ENCODE data around the gene TXK. TPM values are rescaled to one million over a fixed set of nuclear protein-coding genes. Genes with fewer than 3 reads are reported as not detected.
A peak's percentile ranks its signal among the peaks of the same experiment; 100 is the strongest.

Gene TXK
- total RNA-seq, 3 donors from 2014 or later: 1.8 to 3.1 (median 2.4) TPM

DNA sequence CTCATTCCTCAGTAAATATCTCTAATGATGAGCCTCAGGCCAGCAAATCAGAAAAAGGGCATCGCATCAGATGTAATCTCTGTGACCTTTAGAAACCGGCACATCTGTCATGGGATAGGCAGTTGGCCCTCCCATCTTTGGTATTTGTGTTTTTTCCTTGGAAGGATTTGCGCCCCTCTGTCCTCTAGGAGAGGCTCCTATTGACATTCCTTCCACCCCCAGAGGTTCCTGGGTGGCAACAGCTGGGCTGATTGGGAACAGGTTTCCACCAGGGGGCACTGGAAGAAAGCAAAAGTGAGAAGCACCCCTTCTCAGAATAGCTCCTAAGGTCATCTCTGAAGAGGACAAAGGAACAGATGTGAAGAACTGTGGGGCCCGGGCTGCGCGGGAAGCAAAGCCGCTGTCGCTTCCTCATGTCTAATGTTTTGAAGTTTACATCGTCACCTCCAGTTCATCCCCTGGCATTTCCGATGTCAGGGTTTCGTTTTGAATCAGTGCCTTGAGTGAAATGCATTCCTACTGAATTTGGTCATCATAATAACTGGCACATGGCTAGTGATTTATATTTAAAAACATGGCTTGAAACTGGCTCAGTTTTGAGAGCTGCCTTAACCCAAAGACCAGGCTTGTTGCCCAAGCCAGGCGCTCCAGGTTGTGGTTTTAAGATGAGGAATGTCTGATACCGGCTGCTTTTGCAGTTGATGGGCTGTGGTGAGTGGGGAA is 6.2 kb downstream of the TXK start:
- no peak for TF ChIP-seq CTCF (IDR thresholded peaks at IDR 0.05)
- ATAC-seq (peak; percentile 80), DNase-seq (peak; percentile 51 to 79 (median 65))
- H3K9me3 ChIP-seq: no peaks in the 10 kb centered on the region
- peaks cover 17% of the 10 kb centered on the region for H3K4me1 ChIP-seq (ENCODE audit: low read depth)
- no peak overlapping the region for H3K4me3 ChIP-seq
- no peaks in the 10 kb centered on the region for H3K36me3 ChIP-seq (ENCODE audit: low read depth)
- intact Hi-C loops (cut with DNase I, micrococcal nuclease): no loop called here

DNA sequence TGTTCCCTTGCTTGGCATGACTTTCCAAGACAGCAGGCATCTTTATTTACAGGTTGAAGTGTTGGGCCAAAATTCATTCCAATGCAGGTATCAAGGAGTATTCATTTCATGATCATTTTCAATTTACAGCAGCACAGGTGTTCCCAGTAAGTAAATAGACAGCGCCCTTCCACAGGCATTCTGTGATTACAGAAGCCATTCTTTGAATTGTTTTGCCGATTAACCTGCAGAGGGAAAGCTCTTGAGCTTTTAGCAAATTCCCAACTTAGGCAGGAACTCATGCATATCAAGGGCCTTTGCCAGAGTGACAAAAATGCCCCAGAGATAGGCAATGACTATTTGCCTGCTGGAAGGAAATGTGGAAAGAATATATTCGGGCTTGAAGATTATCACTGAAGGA is 6.8 kb downstream of the TXK start:
- H3K4me1 ChIP-seq (ENCODE audit: low read depth): peaks cover 17% of the 10 kb centered on the region
- intact Hi-C loops (cut with DNase I, micrococcal nuclease): no loop called here
- H3K36me3 ChIP-seq (ENCODE audit: low read depth): no peaks in the 10 kb centered on the region
- DNase-seq (no peak), ATAC-seq (peak; percentile 47)
- no peaks in the 10 kb centered on the region for H3K9me3 ChIP-seq
- no peak for TF ChIP-seq CTCF (IDR thresholded peaks at IDR 0.05)
- no peak overlapping the region for H3K4me3 ChIP-seq

- no peaks in the 10 kb centered on the region for H3K9me3 ChIP-seq
- no peaks in the 10 kb centered on the region for H3K36me3 ChIP-seq (ENCODE audit: low read depth)
- DNase-seq (no peak), ATAC-seq (no peak)
- no peak for TF ChIP-seq CTCF (IDR thresholded peaks at IDR 0.05)
- H3K4me1 ChIP-seq (ENCODE audit: low read depth): peaks cover 17% of the 10 kb centered on the region
- no peak overlapping the region for H3K4me3 ChIP-seq
- intact Hi-C loops (cut with DNase I, micrococcal nuclease): no loop called here
Measured at GRCh38 chr4:48126621-48127020, 7.4 kb downstream of the TXK start.

- intact Hi-C loops (cut with DNase I, micrococcal nuclease): no loop called here
- no peak for DNase-seq
- Histone ChIP-seq H3K9me3 (no peaks in the 10 kb centered on the region), H3K4me1 (ENCODE audit: low read depth) (peaks cover 17% of the 10 kb centered on the region), H3K36me3 (ENCODE audit: low read depth) (no peaks in the 10 kb centered on the region), H3K4me3 (no peak overlapping the region)
- no peak for ATAC-seq
- TF ChIP-seq CTCF (IDR thresholded peaks at IDR 0.05): no peak
Measured at GRCh38 chr4:48124870-48125269, 9.2 kb downstream of the TXK start.

DNA sequence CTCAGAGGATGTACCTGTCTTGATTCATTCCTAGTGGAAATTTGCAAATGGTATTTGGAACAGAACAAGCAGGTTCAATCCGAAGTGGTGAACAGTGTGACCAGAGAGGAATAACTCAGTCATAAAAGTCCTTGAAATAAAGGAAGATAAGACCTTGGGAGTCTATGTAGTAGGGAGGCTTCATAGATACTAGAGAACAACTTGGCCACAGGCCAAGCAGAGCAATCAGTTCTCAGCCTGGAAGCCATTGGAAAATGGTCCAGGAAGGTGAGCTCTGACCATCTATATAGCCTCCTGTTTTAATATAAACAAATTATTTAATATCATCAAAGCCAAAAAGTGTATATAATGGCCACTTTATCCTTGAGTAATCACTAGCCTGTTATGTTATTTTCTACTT is 11.3 kb downstream of the TXK start:
- no peaks in the 10 kb centered on the region for H3K9me3 ChIP-seq
- no peaks in the 10 kb centered on the region for H3K36me3 ChIP-seq (ENCODE audit: low read depth)
- DNase-seq (no peak), ATAC-seq (no peak)
- intact Hi-C loops (cut with DNase I, micrococcal nuclease): no loop called here
- peaks cover 9% of the 10 kb centered on the region for H3K4me1 ChIP-seq (ENCODE audit: low read depth)
- no peak for TF ChIP-seq CTCF (IDR thresholded peaks at IDR 0.05)
- H3K4me3 ChIP-seq: no peak overlapping the region

GRCh38 chr4:48121180-48121579 is 12.9 kb downstream of the TXK start:
- no peaks in the 10 kb centered on the region for H3K9me3 ChIP-seq
- intact Hi-C loops (cut with DNase I, micrococcal nuclease): no loop called here
- H3K4me1 ChIP-seq (ENCODE audit: low read depth): no peaks in the 10 kb centered on the region
- H3K36me3 ChIP-seq (ENCODE audit: low read depth): no peaks in the 10 kb centered on the region
- no peak for TF ChIP-seq CTCF (IDR thresholded peaks at IDR 0.05)
- ATAC-seq: no peak
- no peak for DNase-seq
- no peak overlapping the region for H3K4me3 ChIP-seq
